Progenitor cell of endocrine pancreas (in vitro differentiated cells): ENCODE measurements around the gene SIDT1. TPM values are rescaled to one million over a fixed set of nuclear protein-coding genes. Genes with fewer than 3 reads are reported as not detected.

Source experiments
- DNase-seq: peaks from one replicate; pipeline ENCODE4 v3.0.0; 2021; ENCODE audit warnings: low spot score; ENCODE audit not compliant: unreplicated experiment
- H3K27ac Mint-ChIP-seq: 2 replicates; pipeline ENCODE4 v1.8.0; 2021; ENCODE audit warnings: mild to moderate bottlenecking, moderate library complexity, mixed read lengths
- H3K27me3 Mint-ChIP-seq: 2 replicates; pipeline ENCODE4 v1.8.0; 2021; ENCODE audit warnings: mixed read lengths
- H3K36me3 Mint-ChIP-seq: 2 replicates; pipeline ENCODE4 v1.8.0; 2022; ENCODE audit warnings: mixed read lengths; ENCODE audit not compliant: insufficient read depth
- H3K4me1 Mint-ChIP-seq: 2 replicates; pipeline ENCODE4 v1.8.0; 2021; ENCODE audit warnings: low read depth, mixed read lengths
- H3K4me3 Mint-ChIP-seq: 2 replicates; pipeline ENCODE4 v1.8.0; 2021; ENCODE audit warnings: low read depth, mild to moderate bottlenecking, moderate library complexity, mixed read lengths
- H3K9me3 Mint-ChIP-seq: 2 replicates; pipeline ENCODE4 v1.8.0; 2021; ENCODE audit warnings: low read depth, mixed read lengths
- total RNA-seq: library from RNA; stranded (reverse); gene quantifications from 2 replicates; pipeline ENCODE4 v1.2.1, GENCODE V29; 2021
- TF ChIP-seq, protein P1 (sequence below): fragments of 200-600 bp; sonication (generic); IDR thresholded peaks from one replicate; pipeline ENCODE4 v1.5.0; 2021; ENCODE audit warnings: antibody characterized with exemption, mild to moderate bottlenecking; ENCODE audit not compliant: unreplicated experiment

Gene SIDT1
- total RNA-seq, 1 donor from 2014 or later = not detected

GRCh38 chr3:113628316-113628715, 96.0 kb downstream of the SIDT1 start:
- Mint-ChIP-seq H3K4me1 (no peaks in the 10 kb centered on the region), H3K27ac (no peak overlapping the region), H3K4me3 (no peak overlapping the region), H3K36me3 (no peaks in the 10 kb centered on the region), H3K27me3 (peaks cover 32% of the 10 kb centered on the region), H3K9me3 (no peaks in the 10 kb centered on the region)
- DNase-seq = no peak
- TF ChIP-seq, protein P1, sequence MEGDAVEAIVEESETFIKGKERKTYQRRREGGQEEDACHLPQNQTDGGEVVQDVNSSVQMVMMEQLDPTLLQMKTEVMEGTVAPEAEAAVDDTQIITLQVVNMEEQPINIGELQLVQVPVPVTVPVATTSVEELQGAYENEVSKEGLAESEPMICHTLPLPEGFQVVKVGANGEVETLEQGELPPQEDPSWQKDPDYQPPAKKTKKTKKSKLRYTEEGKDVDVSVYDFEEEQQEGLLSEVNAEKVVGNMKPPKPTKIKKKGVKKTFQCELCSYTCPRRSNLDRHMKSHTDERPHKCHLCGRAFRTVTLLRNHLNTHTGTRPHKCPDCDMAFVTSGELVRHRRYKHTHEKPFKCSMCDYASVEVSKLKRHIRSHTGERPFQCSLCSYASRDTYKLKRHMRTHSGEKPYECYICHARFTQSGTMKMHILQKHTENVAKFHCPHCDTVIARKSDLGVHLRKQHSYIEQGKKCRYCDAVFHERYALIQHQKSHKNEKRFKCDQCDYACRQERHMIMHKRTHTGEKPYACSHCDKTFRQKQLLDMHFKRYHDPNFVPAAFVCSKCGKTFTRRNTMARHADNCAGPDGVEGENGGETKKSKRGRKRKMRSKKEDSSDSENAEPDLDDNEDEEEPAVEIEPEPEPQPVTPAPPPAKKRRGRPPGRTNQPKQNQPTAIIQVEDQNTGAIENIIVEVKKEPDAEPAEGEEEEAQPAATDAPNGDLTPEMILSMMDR = no peak

DNA sequence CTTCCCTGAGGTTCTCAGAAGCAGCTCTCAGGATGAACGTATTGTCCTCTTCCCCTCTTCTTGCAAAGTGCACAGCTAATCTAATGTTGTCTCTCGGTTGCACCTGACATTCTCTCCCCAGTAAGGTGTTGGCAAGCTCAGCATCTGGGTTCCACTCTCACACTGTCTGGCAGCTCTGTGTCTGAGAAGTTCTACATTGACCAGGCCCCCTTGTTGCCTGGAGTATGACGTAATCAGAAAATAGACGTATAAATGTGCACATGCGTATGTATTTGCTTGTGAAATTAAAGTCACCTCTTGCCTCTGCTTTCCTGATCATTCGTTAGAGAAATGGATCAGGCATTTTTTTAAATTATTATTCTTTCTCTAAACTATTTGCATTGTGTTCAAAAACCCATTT, 96.4 kb downstream of the SIDT1 start:
- no peaks in the 10 kb centered on the region for H3K36me3 Mint-ChIP-seq
- H3K9me3 Mint-ChIP-seq = no peaks in the 10 kb centered on the region
- peaks cover 27% of the 10 kb centered on the region for H3K27me3 Mint-ChIP-seq
- TF ChIP-seq, protein P1 = no peak
- H3K4me1 Mint-ChIP-seq = no peaks in the 10 kb centered on the region
- H3K4me3 Mint-ChIP-seq = no peak overlapping the region
- H3K27ac Mint-ChIP-seq = no peak overlapping the region
- DNase-seq = no peak

- no peak overlapping the region for H3K4me3 Mint-ChIP-seq
- peak overlapping the region; percentile 25 for H3K27ac Mint-ChIP-seq
- no peaks in the 10 kb centered on the region for H3K36me3 Mint-ChIP-seq
- TF ChIP-seq, protein P1 = no peak
- H3K9me3 Mint-ChIP-seq = no peaks in the 10 kb centered on the region
- peaks cover 17% of the 10 kb centered on the region for H3K27me3 Mint-ChIP-seq
- H3K4me1 Mint-ChIP-seq = no peaks in the 10 kb centered on the region
- DNase-seq = no peak
These were observed 97.4 kb downstream of the SIDT1 start for GRCh38 chr3:113629584-113630421.

DNA sequence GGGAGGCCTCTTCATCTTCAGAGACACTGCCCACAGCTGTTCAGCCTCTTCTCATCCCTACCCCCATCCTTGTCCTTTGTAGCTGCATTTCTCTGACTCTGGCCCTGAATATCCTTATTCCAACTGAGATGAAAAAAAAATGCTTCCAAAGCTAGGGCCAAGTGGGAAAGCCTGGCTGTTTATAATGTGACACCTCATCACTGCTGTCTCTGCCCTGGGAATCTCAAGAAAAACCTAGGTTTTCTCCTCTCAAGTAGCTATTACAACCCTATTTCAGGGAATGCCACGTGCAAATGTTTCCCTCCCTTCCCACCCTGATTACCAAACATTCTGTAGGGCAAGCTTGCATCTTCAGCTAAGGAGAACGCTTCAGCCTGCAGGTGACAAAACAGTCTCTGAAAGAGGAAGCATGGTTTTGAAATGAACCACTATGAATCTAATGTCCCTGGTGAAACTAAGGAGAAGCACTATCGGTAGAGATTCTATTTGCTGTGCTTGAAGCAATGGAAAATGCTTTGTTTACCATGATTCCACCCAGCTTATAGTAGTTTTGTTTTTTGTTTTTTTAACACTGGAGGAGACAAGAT, 98.7 kb downstream of the SIDT1 start:
- DNase-seq = no peak
- peaks cover 7% of the 10 kb centered on the region for H3K27me3 Mint-ChIP-seq
- no peaks in the 10 kb centered on the region for H3K36me3 Mint-ChIP-seq
- no peaks in the 10 kb centered on the region for H3K9me3 Mint-ChIP-seq
- no peak overlapping the region for H3K4me3 Mint-ChIP-seq
- TF ChIP-seq, protein P1 = no peak
- no peaks in the 10 kb centered on the region for H3K4me1 Mint-ChIP-seq
- no peak overlapping the region for H3K27ac Mint-ChIP-seq

DNA sequence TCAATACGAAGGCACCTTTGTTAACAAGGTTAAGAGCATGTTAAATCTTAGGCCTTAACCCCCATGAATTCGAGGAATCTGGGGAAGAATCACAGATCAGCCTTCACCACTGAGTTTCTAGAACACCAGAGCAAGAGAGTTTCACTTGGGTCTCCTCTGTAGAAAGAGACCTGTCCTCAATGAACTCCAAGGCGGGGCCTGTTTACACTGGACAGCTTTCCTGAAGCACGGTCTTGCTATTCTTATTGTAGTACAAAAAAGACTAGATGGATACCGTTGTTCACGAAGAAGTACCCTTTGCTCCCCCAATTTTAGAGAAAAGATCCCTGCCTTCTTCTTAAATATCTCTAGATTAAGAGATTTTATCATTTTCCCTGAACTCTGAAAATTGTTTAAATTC, 99.2 kb downstream of the SIDT1 start:
- Mint-ChIP-seq H3K4me1 (no peaks in the 10 kb centered on the region), H3K36me3 (no peaks in the 10 kb centered on the region), H3K4me3 (no peak overlapping the region), H3K27me3 (peaks cover 2% of the 10 kb centered on the region), H3K27ac (no peak overlapping the region), H3K9me3 (no peaks in the 10 kb centered on the region)
- TF ChIP-seq, protein P1 = no peak
- DNase-seq = no peak
